ENCODE data around the gene RBM20.

- peak; percentile 79 to 91 (median 84) for TF ChIP-seq CTCF (optimal IDR thresholded peaks at IDR 0.05 in 1 of 3, IDR thresholded peaks at IDR 0.05 in 1 of 3, conservative IDR thresholded peaks at IDR 0.05 in 1 of 3; ENCODE audit: extremely low read depth in 1 of 3, insufficient read depth in 2 of 3, low read length in 3 of 3)
- no peak for TF ChIP-seq EZH2 (IDR thresholded peaks at IDR 0.05; ENCODE audit: low read length)
Observed at GRCh38 chr10:110671788-110672579, 27.8 kb downstream of the RBM20 start.

Data from keratinocyte (primary cell).